ENCODE results near the gene CCL23.

The CCL23 gene

DNA sequence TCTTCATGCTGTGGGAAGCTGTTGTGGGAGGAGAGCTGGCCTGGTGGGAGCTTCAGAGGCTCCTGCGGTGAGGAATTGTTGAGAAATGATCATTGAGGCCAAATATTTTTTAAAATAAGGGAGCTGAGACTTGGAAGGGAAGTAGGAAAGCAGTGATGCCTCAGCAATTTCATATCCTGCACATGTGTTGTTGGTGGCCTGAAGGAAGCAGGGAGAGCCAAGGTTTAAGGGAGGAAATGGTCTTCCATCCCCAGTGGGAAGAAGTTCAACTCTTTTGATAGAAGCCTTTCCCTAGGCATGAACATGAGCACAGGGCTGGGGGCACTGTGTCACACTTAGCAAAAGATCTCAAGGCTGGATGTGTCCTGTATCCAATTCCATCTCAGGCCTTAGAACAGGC lies 31.1 kb downstream of the CCL23 start, which contains the start of gene CCL14:
Gene CCL14, minus strand, starts transcription at position 87 of the 400 bp plus-strand sequence. Its CDS starts 80 bp downstream, at position 7.
- peaks cover 18% of the 10 kb centered on the region for H3K4me1 ChIP-seq (ENCODE audit: low read depth, poor library complexity, severe bottlenecking)
- no peak within 1 kb of the TSS for H3K4me3 ChIP-seq (IDR thresholded peaks at IDR 0.05; ENCODE audit: insufficient read depth, low read depth, low read length)
- no peaks in the 10 kb centered on the region for H4K20me1 ChIP-seq (ENCODE audit: insufficient read depth)
- H3K9ac ChIP-seq: no peak within 1 kb of the TSS
- no peak within 1 kb of the TSS for H3K27ac ChIP-seq
- no peak within 1 kb of the TSS for H3K4me2 ChIP-seq
- H3K79me2 ChIP-seq (ENCODE audit: insufficient read depth, low read depth): no peaks in the 10 kb centered on the region
- TF ChIP-seq, protein P1, sequence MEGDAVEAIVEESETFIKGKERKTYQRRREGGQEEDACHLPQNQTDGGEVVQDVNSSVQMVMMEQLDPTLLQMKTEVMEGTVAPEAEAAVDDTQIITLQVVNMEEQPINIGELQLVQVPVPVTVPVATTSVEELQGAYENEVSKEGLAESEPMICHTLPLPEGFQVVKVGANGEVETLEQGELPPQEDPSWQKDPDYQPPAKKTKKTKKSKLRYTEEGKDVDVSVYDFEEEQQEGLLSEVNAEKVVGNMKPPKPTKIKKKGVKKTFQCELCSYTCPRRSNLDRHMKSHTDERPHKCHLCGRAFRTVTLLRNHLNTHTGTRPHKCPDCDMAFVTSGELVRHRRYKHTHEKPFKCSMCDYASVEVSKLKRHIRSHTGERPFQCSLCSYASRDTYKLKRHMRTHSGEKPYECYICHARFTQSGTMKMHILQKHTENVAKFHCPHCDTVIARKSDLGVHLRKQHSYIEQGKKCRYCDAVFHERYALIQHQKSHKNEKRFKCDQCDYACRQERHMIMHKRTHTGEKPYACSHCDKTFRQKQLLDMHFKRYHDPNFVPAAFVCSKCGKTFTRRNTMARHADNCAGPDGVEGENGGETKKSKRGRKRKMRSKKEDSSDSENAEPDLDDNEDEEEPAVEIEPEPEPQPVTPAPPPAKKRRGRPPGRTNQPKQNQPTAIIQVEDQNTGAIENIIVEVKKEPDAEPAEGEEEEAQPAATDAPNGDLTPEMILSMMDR (conservative IDR thresholded peaks at IDR 0.05; ENCODE audit: low read depth, low read length): no peak
- no peaks in the 10 kb centered on the region for H3K27me3 ChIP-seq (ENCODE audit: insufficient read depth, low read depth)
- H2AFZ ChIP-seq (ENCODE audit: low read depth): no peak within 1 kb of the TSS
- no peaks in the 10 kb centered on the region for H3K36me3 ChIP-seq (ENCODE audit: insufficient read depth)

- H3K27ac ChIP-seq: no peak overlapping the region
- H3K27me3 ChIP-seq (ENCODE audit: insufficient read depth, low read depth): no peaks in the 10 kb centered on the region
- no peaks in the 10 kb centered on the region for H4K20me1 ChIP-seq (ENCODE audit: insufficient read depth)
- no peaks in the 10 kb centered on the region for H3K4me1 ChIP-seq (ENCODE audit: low read depth, poor library complexity, severe bottlenecking)
- no peak overlapping the region for H3K9ac ChIP-seq
- no peaks in the 10 kb centered on the region for H3K36me3 ChIP-seq (ENCODE audit: insufficient read depth)
- TF ChIP-seq, protein P1 (conservative IDR thresholded peaks at IDR 0.05; ENCODE audit: low read depth, low read length): no peak
- no peak overlapping the region for H2AFZ ChIP-seq (ENCODE audit: low read depth)
- no peak overlapping the region for H3K4me3 ChIP-seq (IDR thresholded peaks at IDR 0.05; ENCODE audit: insufficient read depth, low read depth, low read length)
- H3K4me2 ChIP-seq: no peak overlapping the region
- no peaks in the 10 kb centered on the region for H3K79me2 ChIP-seq (ENCODE audit: insufficient read depth, low read depth)
Observed at GRCh38 chr17:35984140-35984539, 33.6 kb downstream of the CCL23 start.

GRCh38 chr17:35982409-35983191 lies 35.2 kb downstream of the CCL23 start:
- H3K27ac ChIP-seq: no peak overlapping the region

GRCh38 chr17:35981908-35982330 lies 35.9 kb downstream of the CCL23 start:
- H3K27ac ChIP-seq: no peak overlapping the region
- TF ChIP-seq, protein P1 (conservative IDR thresholded peaks at IDR 0.05; ENCODE audit: low read depth, low read length): 0 out of 2 replicates have a peak, but pooled peaks have one; percentile 16
- H3K9ac ChIP-seq: no peak overlapping the region
- H3K79me2 ChIP-seq (ENCODE audit: insufficient read depth, low read depth): no peaks in the 10 kb centered on the region
- no peak overlapping the region for H3K4me3 ChIP-seq (IDR thresholded peaks at IDR 0.05; ENCODE audit: insufficient read depth, low read depth, low read length)
- no peak overlapping the region for H3K4me2 ChIP-seq
- no peaks in the 10 kb centered on the region for H3K36me3 ChIP-seq (ENCODE audit: insufficient read depth)
- no peak overlapping the region for H2AFZ ChIP-seq (ENCODE audit: low read depth)
- no peaks in the 10 kb centered on the region for H4K20me1 ChIP-seq (ENCODE audit: insufficient read depth)
- H3K27me3 ChIP-seq (ENCODE audit: insufficient read depth, low read depth): no peaks in the 10 kb centered on the region
- no peaks in the 10 kb centered on the region for H3K4me1 ChIP-seq (ENCODE audit: low read depth, poor library complexity, severe bottlenecking)

More at GRCh38 chr17:35982409-35983191, 35.2 kb downstream of the CCL23 start:
- TF ChIP-seq, protein P1 (conservative IDR thresholded peaks at IDR 0.05; ENCODE audit: low read depth, low read length): no peak
- Histone ChIP-seq H2AFZ (ENCODE audit: low read depth) (no peak overlapping the region), H3K36me3 (ENCODE audit: insufficient read depth) (no peaks in the 10 kb centered on the region), H3K4me1 (ENCODE audit: low read depth, poor library complexity, severe bottlenecking) (no peaks in the 10 kb centered on the region), H3K4me2 (no peak overlapping the region), H4K20me1 (ENCODE audit: insufficient read depth) (no peaks in the 10 kb centered on the region), H3K4me3 (IDR thresholded peaks at IDR 0.05; ENCODE audit: insufficient read depth, low read depth, low read length) (no peak overlapping the region), H3K27me3 (ENCODE audit: insufficient read depth, low read depth) (no peaks in the 10 kb centered on the region), H3K79me2 (ENCODE audit: insufficient read depth, low read depth) (no peaks in the 10 kb centered on the region), H3K9ac (no peak overlapping the region)
